Measurements from ENCODE around the gene DOCK1.
A peak's percentile ranks its signal among the peaks of the same experiment; 100 is the strongest.

DOCK1 gene

GRCh38 chr10:127009366-127009765 lies 104.1 kb downstream of the DOCK1 start:
- TF ChIP-seq, protein P1, sequence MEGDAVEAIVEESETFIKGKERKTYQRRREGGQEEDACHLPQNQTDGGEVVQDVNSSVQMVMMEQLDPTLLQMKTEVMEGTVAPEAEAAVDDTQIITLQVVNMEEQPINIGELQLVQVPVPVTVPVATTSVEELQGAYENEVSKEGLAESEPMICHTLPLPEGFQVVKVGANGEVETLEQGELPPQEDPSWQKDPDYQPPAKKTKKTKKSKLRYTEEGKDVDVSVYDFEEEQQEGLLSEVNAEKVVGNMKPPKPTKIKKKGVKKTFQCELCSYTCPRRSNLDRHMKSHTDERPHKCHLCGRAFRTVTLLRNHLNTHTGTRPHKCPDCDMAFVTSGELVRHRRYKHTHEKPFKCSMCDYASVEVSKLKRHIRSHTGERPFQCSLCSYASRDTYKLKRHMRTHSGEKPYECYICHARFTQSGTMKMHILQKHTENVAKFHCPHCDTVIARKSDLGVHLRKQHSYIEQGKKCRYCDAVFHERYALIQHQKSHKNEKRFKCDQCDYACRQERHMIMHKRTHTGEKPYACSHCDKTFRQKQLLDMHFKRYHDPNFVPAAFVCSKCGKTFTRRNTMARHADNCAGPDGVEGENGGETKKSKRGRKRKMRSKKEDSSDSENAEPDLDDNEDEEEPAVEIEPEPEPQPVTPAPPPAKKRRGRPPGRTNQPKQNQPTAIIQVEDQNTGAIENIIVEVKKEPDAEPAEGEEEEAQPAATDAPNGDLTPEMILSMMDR (IDR thresholded peaks at IDR 0.05; ENCODE audit: poor library complexity, severe bottlenecking): no peak
- ATAC-seq (ENCODE audit: low read depth) (no peak), DNase-seq (ENCODE audit: low spot score) (no peak)
- H3K27me3 ChIP-seq (ENCODE audit: insufficient read depth, poor library complexity, severe bottlenecking): no peaks in the 10 kb centered on the region
- H3K9me3 ChIP-seq (ENCODE audit: severe bottlenecking): no peaks in the 10 kb centered on the region
- H3K4me1 ChIP-seq (ENCODE audit: insufficient read depth, poor library complexity, severe bottlenecking): peaks cover 14% of the 10 kb centered on the region
- H3K36me3 ChIP-seq (ENCODE audit: low read depth): peaks cover 35% of the 10 kb centered on the region
- H3K27ac ChIP-seq (ENCODE audit: poor library complexity, severe bottlenecking): no peak overlapping the region
- H3K4me3 ChIP-seq (ENCODE audit: severe bottlenecking): no peak overlapping the region

- peaks cover 14% of the 10 kb centered on the region for H3K4me1 ChIP-seq (ENCODE audit: insufficient read depth, poor library complexity, severe bottlenecking)
- H3K27ac ChIP-seq (ENCODE audit: poor library complexity, severe bottlenecking): no peak overlapping the region
- ATAC-seq (ENCODE audit: low read depth): no peak
- no peaks in the 10 kb centered on the region for H3K9me3 ChIP-seq (ENCODE audit: severe bottlenecking)
- H3K36me3 ChIP-seq (ENCODE audit: low read depth): peaks cover 40% of the 10 kb centered on the region
- TF ChIP-seq, protein P1 (IDR thresholded peaks at IDR 0.05; ENCODE audit: poor library complexity, severe bottlenecking): no peak
- no peak overlapping the region for H3K4me3 ChIP-seq (ENCODE audit: severe bottlenecking)
- no peak for DNase-seq (ENCODE audit: low spot score)
- H3K27me3 ChIP-seq (ENCODE audit: insufficient read depth, poor library complexity, severe bottlenecking): no peaks in the 10 kb centered on the region
These were observed 105.9 kb downstream of the DOCK1 start for GRCh38 chr10:127011174-127011573.

DNA sequence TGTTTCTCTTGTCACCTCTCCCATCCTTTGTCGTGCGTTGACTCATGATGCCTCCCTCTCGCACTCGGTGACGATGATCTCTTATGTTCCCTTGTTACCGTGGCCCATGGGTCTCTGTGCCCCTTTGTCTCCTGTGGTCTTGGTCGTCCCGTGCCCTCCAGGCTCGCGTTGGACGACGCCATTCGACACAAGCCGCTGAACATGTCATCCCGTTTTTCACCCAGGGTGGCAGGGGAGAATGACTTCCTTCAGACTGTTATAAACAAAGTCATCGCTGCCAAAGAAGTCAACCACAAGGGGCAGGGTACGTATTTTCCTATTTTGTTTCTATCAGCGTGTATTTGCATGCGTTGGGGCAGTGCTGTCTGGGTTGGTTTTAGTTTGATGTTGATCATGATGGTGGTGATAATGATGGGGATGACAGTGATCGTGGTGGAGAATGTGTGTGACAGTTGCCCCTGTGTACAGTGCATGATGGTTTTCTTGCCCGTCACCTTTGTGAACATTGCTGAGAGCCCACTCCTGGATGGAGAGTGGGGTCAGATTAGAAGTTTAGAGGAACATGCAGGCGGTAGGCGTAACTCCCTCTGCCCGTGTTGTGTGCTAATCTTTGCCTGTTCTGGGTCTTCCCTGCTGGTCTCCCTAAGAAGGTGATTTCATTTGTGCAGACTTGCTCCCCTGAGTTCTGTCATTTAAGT lies 107.0 kb downstream of the DOCK1 start:
- Histone ChIP-seq H3K9me3 (ENCODE audit: severe bottlenecking) (no peaks in the 10 kb centered on the region), H3K27ac (ENCODE audit: poor library complexity, severe bottlenecking) (no peak overlapping the region), H3K36me3 (ENCODE audit: low read depth) (peaks cover 40% of the 10 kb centered on the region), H3K4me1 (ENCODE audit: insufficient read depth, poor library complexity, severe bottlenecking) (peaks cover 14% of the 10 kb centered on the region), H3K27me3 (ENCODE audit: insufficient read depth, poor library complexity, severe bottlenecking) (no peaks in the 10 kb centered on the region), H3K4me3 (ENCODE audit: severe bottlenecking) (no peak overlapping the region)
- TF ChIP-seq, protein P1 (IDR thresholded peaks at IDR 0.05; ENCODE audit: poor library complexity, severe bottlenecking): no peak
- no peak for DNase-seq (ENCODE audit: low spot score)
- ATAC-seq (ENCODE audit: low read depth): no peak

DNA sequence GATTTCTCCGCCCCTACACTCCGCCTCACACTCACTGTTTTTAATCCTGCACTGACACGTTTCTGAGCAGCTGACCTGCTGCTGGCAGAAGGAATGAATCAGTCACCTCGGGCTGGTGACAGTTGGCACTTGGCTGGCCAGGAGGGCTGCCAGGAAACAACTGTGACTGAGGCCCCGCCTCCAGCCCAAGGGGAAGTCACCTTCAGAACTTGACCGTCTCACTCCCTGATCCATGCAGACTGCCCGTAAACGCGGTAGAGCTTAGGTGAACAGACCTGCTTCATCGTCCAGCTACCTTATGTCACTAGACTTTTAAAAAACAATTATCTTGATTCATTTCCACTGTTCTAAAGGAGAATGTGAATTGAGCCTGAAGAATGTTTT lies 107.5 kb downstream of the DOCK1 start:
- DNase-seq (ENCODE audit: low spot score) (no peak), ATAC-seq (ENCODE audit: low read depth) (peak; percentile 77)
- Histone ChIP-seq H3K9me3 (ENCODE audit: severe bottlenecking) (no peaks in the 10 kb centered on the region), H3K27me3 (ENCODE audit: insufficient read depth, poor library complexity, severe bottlenecking) (no peaks in the 10 kb centered on the region), H3K4me1 (ENCODE audit: insufficient read depth, poor library complexity, severe bottlenecking) (peaks cover 14% of the 10 kb centered on the region), H3K4me3 (ENCODE audit: severe bottlenecking) (no peak overlapping the region), H3K27ac (ENCODE audit: poor library complexity, severe bottlenecking) (no peak overlapping the region), H3K36me3 (ENCODE audit: low read depth) (peaks cover 40% of the 10 kb centered on the region)
- TF ChIP-seq, protein P1 (IDR thresholded peaks at IDR 0.05; ENCODE audit: poor library complexity, severe bottlenecking): no peak

DNA sequence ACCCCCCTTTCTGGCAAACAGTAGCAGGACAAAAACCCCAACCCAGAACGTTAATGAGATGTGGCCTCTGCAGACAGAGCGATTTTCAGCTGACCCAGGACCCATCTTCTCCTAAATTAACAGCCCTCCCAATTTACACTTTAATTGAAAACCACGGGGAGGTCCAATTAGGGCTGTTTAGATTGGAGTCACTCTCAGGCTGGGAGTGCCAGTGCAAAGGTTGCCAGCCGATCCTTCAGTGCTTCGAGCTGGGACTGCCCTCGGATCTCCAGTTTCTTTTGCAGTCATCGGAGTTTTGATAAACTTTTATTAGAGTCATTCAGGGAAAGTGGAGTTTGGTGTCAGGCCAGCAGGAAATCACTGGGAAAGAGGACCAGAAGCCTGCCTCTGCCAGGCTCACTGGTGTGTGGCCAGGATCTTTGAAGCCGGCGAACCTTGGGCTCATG lies 108.0 kb downstream of the DOCK1 start:
- Histone ChIP-seq H3K4me1 (ENCODE audit: insufficient read depth, poor library complexity, severe bottlenecking) (peaks cover 14% of the 10 kb centered on the region), H3K27me3 (ENCODE audit: insufficient read depth, poor library complexity, severe bottlenecking) (no peaks in the 10 kb centered on the region), H3K36me3 (ENCODE audit: low read depth) (peaks cover 38% of the 10 kb centered on the region), H3K27ac (ENCODE audit: poor library complexity, severe bottlenecking) (no peak overlapping the region), H3K9me3 (ENCODE audit: severe bottlenecking) (no peaks in the 10 kb centered on the region), H3K4me3 (ENCODE audit: severe bottlenecking) (no peak overlapping the region)
- ATAC-seq (ENCODE audit: low read depth): no peak
- no peak for DNase-seq (ENCODE audit: low spot score)
- TF ChIP-seq, protein P1 (IDR thresholded peaks at IDR 0.05; ENCODE audit: poor library complexity, severe bottlenecking): no peak

Measured in RWPE2 (cell line).